CD4-positive, alpha-beta T cell treated with Interleukin-15 for 1 hour (primary cell): ENCODE results near the gene UBASH3B.
A peak's percentile ranks its signal among the peaks of the same experiment; 100 is the strongest.

Source experiments
- DNase-seq: peaks from one replicate; pipeline ENCODE4 v3.0.0-alpha.2; 2020

Gene UBASH3B

GRCh38 chr11:122649116-122649515, 6.4 kb upstream of the UBASH3B start:
- no peak for DNase-seq

GRCh38 chr11:122650619-122651018, 4.9 kb upstream of the UBASH3B start:
- DNase-seq: no peak

GRCh38 chr11:122652495-122652894, 3.0 kb upstream of the UBASH3B start:
- no peak for DNase-seq

GRCh38 chr11:122653916-122654585, 1.5 kb upstream of the UBASH3B start:
- no peak for DNase-seq

GRCh38 chr11:122656073-122656630, 630 bp downstream of the UBASH3B start:
- peak; percentile 24 for DNase-seq

- DNase-seq: peak; percentile 33
Measured at GRCh38 chr11:122656631-122657101, 1.1 kb downstream of the UBASH3B start.

- no peak for DNase-seq
Measured at GRCh38 chr11:122659676-122660554, 4.4 kb downstream of the UBASH3B start.

GRCh38 chr11:122661182-122661945, 5.8 kb downstream of the UBASH3B start:
- no peak for DNase-seq

- no peak for DNase-seq
Measured at GRCh38 chr11:122663056-122663740, 7.7 kb downstream of the UBASH3B start.

- no peak for DNase-seq
Measured at GRCh38 chr11:122663764-122664163, 8.2 kb downstream of the UBASH3B start.

- no peak for DNase-seq
Measured at GRCh38 chr11:122664188-122664587, 8.7 kb downstream of the UBASH3B start.

- no peak for DNase-seq
Measured at GRCh38 chr11:122665861-122666260, 10.3 kb downstream of the UBASH3B start.

GRCh38 chr11:122666743-122667142, 11.2 kb downstream of the UBASH3B start:
- DNase-seq: no peak

- no peak for DNase-seq
Measured at GRCh38 chr11:122668562-122669090, 13.1 kb downstream of the UBASH3B start.

GRCh38 chr11:122670131-122670530, 14.6 kb downstream of the UBASH3B start:
- no peak for DNase-seq

GRCh38 chr11:122671400-122671891, 15.9 kb downstream of the UBASH3B start:
- DNase-seq: no peak

GRCh38 chr11:122672892-122673291, 17.4 kb downstream of the UBASH3B start:
- no peak for DNase-seq

- no peak for DNase-seq
Measured at GRCh38 chr11:122673701-122674100, 18.2 kb downstream of the UBASH3B start.

- DNase-seq: no peak
Measured at GRCh38 chr11:122676638-122677037, 21.1 kb downstream of the UBASH3B start.

GRCh38 chr11:122677256-122677655, 21.7 kb downstream of the UBASH3B start:
- no peak for DNase-seq

GRCh38 chr11:122678406-122678805, 22.9 kb downstream of the UBASH3B start:
- DNase-seq: no peak

GRCh38 chr11:122679466-122679865, 23.9 kb downstream of the UBASH3B start:
- DNase-seq: no peak
